ENCODE data around the gene RFTN1.
A peak's percentile ranks its signal among the peaks of the same experiment; 100 is the strongest.
"Not testable (repeated sequence)": the region's sequence is repeated elsewhere in the genome, so short reads cannot be mapped to it uniquely, and the experiment has no call there.

The RFTN1 gene

GRCh38 chr3:16317561-16317945 is 195.9 kb downstream of the RFTN1 start:
- no peak for DNase-seq

- DNase-seq, result no peak
Observed at GRCh38 chr3:16316847-16317560, 196.5 kb downstream of the RFTN1 start.

- no peak for DNase-seq
Observed at GRCh38 chr3:16316396-16316795, 197.1 kb downstream of the RFTN1 start.

- no peak for DNase-seq
Observed at GRCh38 chr3:16315623-16316022, 197.9 kb downstream of the RFTN1 start.

GRCh38 chr3:16313886-16314645 is 199.4 kb downstream of the RFTN1 start:
- no peak for DNase-seq

- DNase-seq, result peak; percentile 43
Observed at GRCh38 chr3:16311960-16312451, 201.5 kb downstream of the RFTN1 start.

- not testable (repeated sequence) for DNase-seq
Observed at GRCh38 chr3:16310486-16310885, 203.0 kb downstream of the RFTN1 start.

- DNase-seq, result peak; percentile 63
Observed at GRCh38 chr3:16309558-16309957, 203.9 kb downstream of the RFTN1 start.

- DNase-seq, result no peak
Observed at GRCh38 chr3:16308727-16309126, 204.8 kb downstream of the RFTN1 start.

GRCh38 chr3:16307832-16308531 is 205.5 kb downstream of the RFTN1 start:
- DNase-seq, result no peak

- DNase-seq, result peak; percentile 40
Observed at GRCh38 chr3:16305111-16305541, 208.4 kb downstream of the RFTN1 start.

- DNase-seq, result no peak
Observed at GRCh38 chr3:16304061-16305010, 209.2 kb downstream of the RFTN1 start.

GRCh38 chr3:16303037-16303575 is 210.4 kb downstream of the RFTN1 start:
- DNase-seq, result no peak

GRCh38 chr3:16302082-16302631 is 211.3 kb downstream of the RFTN1 start:
- no peak for DNase-seq

- no peak for DNase-seq
Observed at GRCh38 chr3:16301507-16301906, 212.0 kb downstream of the RFTN1 start.

- peak; percentile 33 for DNase-seq
Observed at GRCh38 chr3:16300881-16301359, 212.6 kb downstream of the RFTN1 start.

- no peak for DNase-seq
Observed at GRCh38 chr3:16300307-16300706, 213.2 kb downstream of the RFTN1 start.

- DNase-seq, result no peak
Observed at GRCh38 chr3:16299746-16300145, 213.8 kb downstream of the RFTN1 start.

- no peak for DNase-seq
Observed at GRCh38 chr3:16298891-16299290, 214.6 kb downstream of the RFTN1 start.

GRCh38 chr3:16297997-16298885 is 215.3 kb downstream of the RFTN1 start:
- DNase-seq, result no peak

All from activated naive CD4-positive, alpha-beta T cell treated with Interleukin-2 at 50 U/mL for 16 hours (primary cell).